Measurements from ENCODE around the gene TACC2.
"Not testable (repeated sequence)": the region's sequence is repeated elsewhere in the genome, so short reads cannot be mapped to it uniquely, and the experiment has no call there.

Gene TACC2

GRCh38 chr10:121991727-121992126 lies 2.8 kb downstream of the TACC2 start:
- H3K27me3 ChIP-seq (ENCODE audit: control insufficient read depth, insufficient read depth, low read length); H3K9me3 ChIP-seq (ENCODE audit: control insufficient read depth, low read depth, low read length); H3K36me3 ChIP-seq (ENCODE audit: control insufficient read depth, low read depth, low read length); H3K4me1 ChIP-seq (ENCODE audit: control insufficient read depth, low read depth, low read length); H3K27ac ChIP-seq (ENCODE audit: low read length); H3K9ac ChIP-seq (ENCODE audit: low read length); H3K4me3 ChIP-seq (ENCODE audit: low read length): not testable (repeated sequence)

- H3K27ac ChIP-seq (ENCODE audit: low read length) = no peak overlapping the region
- no peak overlapping the region for H3K4me3 ChIP-seq (ENCODE audit: low read length)
- peaks cover 10% of the 10 kb centered on the region for H3K4me1 ChIP-seq (ENCODE audit: control insufficient read depth, low read depth, low read length)
- no peaks in the 10 kb centered on the region for H3K27me3 ChIP-seq (ENCODE audit: control insufficient read depth, insufficient read depth, low read length)
- H3K36me3 ChIP-seq (ENCODE audit: control insufficient read depth, low read depth, low read length) = no peaks in the 10 kb centered on the region
- no peak overlapping the region for H3K9ac ChIP-seq (ENCODE audit: low read length)
- no peaks in the 10 kb centered on the region for H3K9me3 ChIP-seq (ENCODE audit: control insufficient read depth, low read depth, low read length)
Measured at GRCh38 chr10:121994429-121994941, 5.5 kb downstream of the TACC2 start.

GRCh38 chr10:121998462-121998861 lies 9.5 kb downstream of the TACC2 start:
- no peak overlapping the region for H3K4me3 ChIP-seq (ENCODE audit: low read length)
- H3K27me3 ChIP-seq (ENCODE audit: control insufficient read depth, insufficient read depth, low read length) = no peaks in the 10 kb centered on the region
- no peaks in the 10 kb centered on the region for H3K36me3 ChIP-seq (ENCODE audit: control insufficient read depth, low read depth, low read length)
- no peak overlapping the region for H3K9ac ChIP-seq (ENCODE audit: low read length)
- H3K9me3 ChIP-seq (ENCODE audit: control insufficient read depth, low read depth, low read length) = no peaks in the 10 kb centered on the region
- no peak overlapping the region for H3K27ac ChIP-seq (ENCODE audit: low read length)
- peaks cover 10% of the 10 kb centered on the region for H3K4me1 ChIP-seq (ENCODE audit: control insufficient read depth, low read depth, low read length)

- Histone ChIP-seq H3K9me3 (ENCODE audit: control insufficient read depth, low read depth, low read length) (no peaks in the 10 kb centered on the region), H3K9ac (ENCODE audit: low read length) (no peak overlapping the region), H3K36me3 (ENCODE audit: control insufficient read depth, low read depth, low read length) (no peaks in the 10 kb centered on the region), H3K27ac (ENCODE audit: low read length) (no peak overlapping the region), H3K4me3 (ENCODE audit: low read length) (no peak overlapping the region), H3K4me1 (ENCODE audit: control insufficient read depth, low read depth, low read length) (peaks cover 6% of the 10 kb centered on the region), H3K27me3 (ENCODE audit: control insufficient read depth, insufficient read depth, low read length) (no peaks in the 10 kb centered on the region)
Measured at GRCh38 chr10:121999301-121999700, 10.3 kb downstream of the TACC2 start.

GRCh38 chr10:122001698-122002097 lies 12.7 kb downstream of the TACC2 start:
- H3K27me3 ChIP-seq (ENCODE audit: control insufficient read depth, insufficient read depth, low read length) = no peaks in the 10 kb centered on the region
- no peaks in the 10 kb centered on the region for H3K9me3 ChIP-seq (ENCODE audit: control insufficient read depth, low read depth, low read length)
- no peak overlapping the region for H3K27ac ChIP-seq (ENCODE audit: low read length)
- no peaks in the 10 kb centered on the region for H3K4me1 ChIP-seq (ENCODE audit: control insufficient read depth, low read depth, low read length)
- no peaks in the 10 kb centered on the region for H3K36me3 ChIP-seq (ENCODE audit: control insufficient read depth, low read depth, low read length)
- H3K9ac ChIP-seq (ENCODE audit: low read length) = no peak overlapping the region
- H3K4me3 ChIP-seq (ENCODE audit: low read length) = no peak overlapping the region

- no peaks in the 10 kb centered on the region for H3K36me3 ChIP-seq (ENCODE audit: control insufficient read depth, low read depth, low read length)
- H3K9me3 ChIP-seq (ENCODE audit: control insufficient read depth, low read depth, low read length) = no peaks in the 10 kb centered on the region
- no peaks in the 10 kb centered on the region for H3K4me1 ChIP-seq (ENCODE audit: control insufficient read depth, low read depth, low read length)
- no peak overlapping the region for H3K27ac ChIP-seq (ENCODE audit: low read length)
- no peak overlapping the region for H3K4me3 ChIP-seq (ENCODE audit: low read length)
- H3K9ac ChIP-seq (ENCODE audit: low read length) = no peak overlapping the region
- H3K27me3 ChIP-seq (ENCODE audit: control insufficient read depth, insufficient read depth, low read length) = no peaks in the 10 kb centered on the region
Measured at GRCh38 chr10:122007415-122007814, 18.5 kb downstream of the TACC2 start.

- H3K4me1 ChIP-seq (ENCODE audit: control insufficient read depth, low read depth, low read length) = no peaks in the 10 kb centered on the region
Measured at GRCh38 chr10:122010405-122011050, 21.6 kb downstream of the TACC2 start.

GRCh38 chr10:122012731-122013130 lies 23.8 kb downstream of the TACC2 start:
- no peaks in the 10 kb centered on the region for H3K9me3 ChIP-seq (ENCODE audit: control insufficient read depth, low read depth, low read length)
- no peak overlapping the region for H3K27ac ChIP-seq (ENCODE audit: low read length)

More at GRCh38 chr10:122010405-122011050, 21.6 kb downstream of the TACC2 start:
- no peaks in the 10 kb centered on the region for H3K9me3 ChIP-seq (ENCODE audit: control insufficient read depth, low read depth, low read length)
- H3K27ac ChIP-seq (ENCODE audit: low read length) = no peak overlapping the region
- no peak overlapping the region for H3K9ac ChIP-seq (ENCODE audit: low read length)
- H3K4me3 ChIP-seq (ENCODE audit: low read length) = no peak overlapping the region
- H3K36me3 ChIP-seq (ENCODE audit: control insufficient read depth, low read depth, low read length) = no peaks in the 10 kb centered on the region
- H3K27me3 ChIP-seq (ENCODE audit: control insufficient read depth, insufficient read depth, low read length) = no peaks in the 10 kb centered on the region

GRCh38 chr10:122013311-122013780 lies 24.4 kb downstream of the TACC2 start:
- Histone ChIP-seq H3K4me3 (ENCODE audit: low read length) (no peak overlapping the region), H3K9ac (ENCODE audit: low read length) (no peak overlapping the region), H3K4me1 (ENCODE audit: control insufficient read depth, low read depth, low read length) (no peaks in the 10 kb centered on the region), H3K9me3 (ENCODE audit: control insufficient read depth, low read depth, low read length) (no peaks in the 10 kb centered on the region), H3K36me3 (ENCODE audit: control insufficient read depth, low read depth, low read length) (no peaks in the 10 kb centered on the region), H3K27me3 (ENCODE audit: control insufficient read depth, insufficient read depth, low read length) (no peaks in the 10 kb centered on the region), H3K27ac (ENCODE audit: low read length) (no peak overlapping the region)

More at GRCh38 chr10:122012731-122013130, 23.8 kb downstream of the TACC2 start:
- H3K9ac ChIP-seq (ENCODE audit: low read length) = no peak overlapping the region
- H3K36me3 ChIP-seq (ENCODE audit: control insufficient read depth, low read depth, low read length) = no peaks in the 10 kb centered on the region
- H3K4me3 ChIP-seq (ENCODE audit: low read length) = no peak overlapping the region
- no peaks in the 10 kb centered on the region for H3K4me1 ChIP-seq (ENCODE audit: control insufficient read depth, low read depth, low read length)
- no peaks in the 10 kb centered on the region for H3K27me3 ChIP-seq (ENCODE audit: control insufficient read depth, insufficient read depth, low read length)

- Histone ChIP-seq H3K27ac (ENCODE audit: low read length) (no peak overlapping the region), H3K4me1 (ENCODE audit: control insufficient read depth, low read depth, low read length) (peaks cover 11% of the 10 kb centered on the region), H3K36me3 (ENCODE audit: control insufficient read depth, low read depth, low read length) (no peaks in the 10 kb centered on the region), H3K9me3 (ENCODE audit: control insufficient read depth, low read depth, low read length) (no peaks in the 10 kb centered on the region), H3K4me3 (ENCODE audit: low read length) (no peak overlapping the region), H3K9ac (ENCODE audit: low read length) (no peak overlapping the region), H3K27me3 (ENCODE audit: control insufficient read depth, insufficient read depth, low read length) (no peaks in the 10 kb centered on the region)
Measured at GRCh38 chr10:122014652-122015248, 25.8 kb downstream of the TACC2 start.

- H3K4me3 ChIP-seq (ENCODE audit: low read length); H3K9me3 ChIP-seq (ENCODE audit: control insufficient read depth, low read depth, low read length); H3K36me3 ChIP-seq (ENCODE audit: control insufficient read depth, low read depth, low read length); H3K27ac ChIP-seq (ENCODE audit: low read length); H3K27me3 ChIP-seq (ENCODE audit: control insufficient read depth, insufficient read depth, low read length); H3K9ac ChIP-seq (ENCODE audit: low read length): not testable (repeated sequence)
- H3K4me1 ChIP-seq (ENCODE audit: control insufficient read depth, low read depth, low read length) = peaks cover 15% of the 10 kb centered on the region
Measured at GRCh38 chr10:122017926-122018325, 29.0 kb downstream of the TACC2 start.

- no peak overlapping the region for H3K27ac ChIP-seq (ENCODE audit: low read length)
- no peaks in the 10 kb centered on the region for H3K36me3 ChIP-seq (ENCODE audit: control insufficient read depth, low read depth, low read length)
- H3K4me1 ChIP-seq (ENCODE audit: control insufficient read depth, low read depth, low read length) = peaks cover 15% of the 10 kb centered on the region
- no peak overlapping the region for H3K9ac ChIP-seq (ENCODE audit: low read length)
- H3K27me3 ChIP-seq (ENCODE audit: control insufficient read depth, insufficient read depth, low read length) = no peaks in the 10 kb centered on the region
- no peaks in the 10 kb centered on the region for H3K9me3 ChIP-seq (ENCODE audit: control insufficient read depth, low read depth, low read length)
- no peak overlapping the region for H3K4me3 ChIP-seq (ENCODE audit: low read length)
Measured at GRCh38 chr10:122018491-122018890, 29.5 kb downstream of the TACC2 start.

All from iPS-18a (cell line).